H1 (cell line): Measurements from ENCODE around the gene CCL8. TPM values are rescaled to one million over a fixed set of nuclear protein-coding genes. Genes with fewer than 3 reads are reported as not detected.

Experiments used
- CTCF ChIA-PET: fragments of 300-600 bp; sonication (Branson Sonifier 250); formaldehyde crosslinking; loops from one replicate; lab custom pipeline; 2021; ENCODE audit not compliant: partially characterized antibody; lab: Charles Lee
- POLR2A ChIA-PET: fragments of 300-600 bp; sonication (Branson Sonifier 250); formaldehyde crosslinking; loops from one replicate; lab custom pipeline; 2021; ENCODE audit warnings: inconsistent platforms; ENCODE audit not compliant: partially characterized antibody; lab: Charles Lee
- DNase-seq, 2 experiments: peaks; one replicate each; pipeline versions ENCODE4 v3.0.0 to v3.0.0-alpha.2; 2010 to 2022; ENCODE audit warnings: low spot score in 2 of 2, low read depth in 1 of 2, mixed read lengths in 1 of 2
- FAIRE-seq: peaks from 2 replicates; lab custom pipeline; 2011; peaks lifted over from hg19 to GRCh38; lab: Jason Lieb, UNC
- H2AFZ ChIP-seq: 2 replicates; pipeline ENCODE4 v1.8.1; 2012; ENCODE audit warnings: low read length, inconsistent platforms
- H2AK5ac ChIP-seq: 2 replicates; pipeline ENCODE4 v1.6.1; 2013; ENCODE audit warnings: low read depth, low read length
- H2BK120ac ChIP-seq: replicated peaks from 2 replicates; pipeline ENCODE3; 2013; ENCODE audit warnings: low read depth, low read length, inconsistent platforms
- H2BK12ac ChIP-seq: 2 replicates; pipeline ENCODE4 v1.6.1; 2013; ENCODE audit warnings: low read depth, low read length
- H2BK15ac ChIP-seq: 2 replicates; pipeline ENCODE4 v1.6.1; 2013; ENCODE audit warnings: low read length
- H2BK20ac ChIP-seq: 2 replicates; pipeline ENCODE4 v1.6.1; 2013; ENCODE audit warnings: low read length
- H2BK5ac ChIP-seq: 2 replicates; pipeline ENCODE4 v1.6.1; 2013; ENCODE audit warnings: low read depth, low read length
- H3K14ac ChIP-seq: 2 replicates; pipeline ENCODE4 v1.6.1; 2013; ENCODE audit warnings: inconsistent platforms; ENCODE audit not compliant: insufficient read length
- H3K18ac ChIP-seq: 2 replicates; pipeline ENCODE4 v1.6.1; 2013; ENCODE audit warnings: low read length; ENCODE audit errors: extremely low read depth
- H3K23ac ChIP-seq: 2 replicates; pipeline ENCODE4 v1.6.1; 2013; ENCODE audit warnings: inconsistent platforms; ENCODE audit not compliant: insufficient read length
- H3K23me2 ChIP-seq: 2 replicates; pipeline ENCODE4 v1.6.1; 2013; ENCODE audit warnings: low read depth, low read length
- H3K27ac ChIP-seq: 2 replicates; pipeline ENCODE4 v1.6.1; 2011; ENCODE audit warnings: low read depth, low read length, inconsistent platforms
- H3K27me3 ChIP-seq, 4 experiments: replicated peaks in 1 of 4; 1 replicate in 1 of 4; 2 replicates in 3 of 4; pipeline versions ENCODE4 v1.6.1 to v1.8.1; 2011 to 2013; ENCODE audit warnings: low read length in 3 of 4, mild to moderate bottlenecking in 3 of 4, inconsistent platforms in 2 of 4, mixed read lengths in 2 of 4, moderate library complexity in 1 of 4; ENCODE audit not compliant: control insufficient read depth in 3 of 4, insufficient read depth in 3 of 4; ENCODE audit errors: extremely low read depth in 1 of 4
- H3K36me3 ChIP-seq, 4 experiments: 2 replicates each; pipeline versions ENCODE4 v1.6.1 to v1.8.1; 2011 to 2013; ENCODE audit warnings: mild to moderate bottlenecking in 4 of 4, low read length in 3 of 4, moderate library complexity in 2 of 4, control low read depth in 1 of 4, inconsistent platforms in 1 of 4; ENCODE audit not compliant: insufficient read depth in 4 of 4, control insufficient read depth in 2 of 4
- H3K4ac ChIP-seq: replicated peaks from 2 replicates; pipeline ENCODE3; 2013; ENCODE audit warnings: low read length, low read depth, mixed read lengths, inconsistent platforms; ENCODE audit not compliant: insufficient read length
- H3K4me1 ChIP-seq, 4 experiments: replicated peaks in 1 of 4; 1 replicate in 1 of 4; 2 replicates in 3 of 4; pipeline versions ENCODE4 v1.6.1 to v1.8.1; 2011 to 2013; ENCODE audit warnings: low read length in 3 of 4, inconsistent platforms in 2 of 4, mixed read lengths in 1 of 4; ENCODE audit not compliant: insufficient read depth in 4 of 4, control insufficient read depth in 3 of 4
- H3K4me2 ChIP-seq, 2 experiments: 2 replicates each; pipeline versions ENCODE4 v1.6.1 to v1.8.1; 2011 to 2013; ENCODE audit warnings: low read depth in 2 of 2, low read length in 2 of 2, control low read depth in 1 of 2, inconsistent platforms in 1 of 2, mild to moderate bottlenecking in 1 of 2; ENCODE audit not compliant: insufficient read depth in 1 of 2
- H3K4me3 ChIP-seq, 4 experiments: fragments of 200-600, 300-600 bp in 1 of 4; sonication (generic), shearing (Covaris generic), sonication (Bioruptor Twin) in 1 of 4; 2 replicates each; pipeline versions ENCODE4 v1.5.1 to v1.8.1; 2011 to 2016; ENCODE audit warnings: low read length in 4 of 4, low read depth in 3 of 4, control low read depth in 2 of 4, inconsistent platforms in 2 of 4, mild to moderate bottlenecking in 2 of 4, mixed read lengths in 1 of 4, moderate library complexity in 1 of 4; ENCODE audit not compliant: insufficient read depth in 2 of 4; ENCODE audit errors: extremely low read depth in 1 of 4
- H3K56ac ChIP-seq: replicated peaks from 2 replicates; pipeline ENCODE3; 2013; ENCODE audit warnings: low read depth, mild to moderate bottlenecking, mixed read lengths, low read length, inconsistent platforms; ENCODE audit not compliant: insufficient read length
- H3K79me1 ChIP-seq: 2 replicates; pipeline ENCODE4 v1.6.1; 2013; ENCODE audit warnings: low read depth, low read length, control low read depth
- H3K79me2 ChIP-seq, 2 experiments: 2 replicates each; pipeline versions ENCODE4 v1.6.1 to v1.8.1; 2012 to 2013; ENCODE audit warnings: low read length in 2 of 2, mild to moderate bottlenecking in 2 of 2, inconsistent platforms in 1 of 2; ENCODE audit not compliant: insufficient read depth in 2 of 2, control insufficient read depth in 1 of 2
- H3K9ac ChIP-seq, 4 experiments: replicated peaks in 1 of 4; 1 replicate in 1 of 4; 2 replicates in 3 of 4; pipeline versions ENCODE4 v1.6.1 to v1.8.1; 2011 to 2013; ENCODE audit warnings: low read depth in 3 of 4, low read length in 3 of 4, control low read depth in 2 of 4, mild to moderate bottlenecking in 2 of 4, moderate library complexity in 2 of 4, inconsistent platforms in 1 of 4; ENCODE audit errors: extremely low read depth in 1 of 4
- H3K9me3 ChIP-seq, 2 experiments: 2 replicates each; pipeline versions ENCODE4 v1.6.1 to v1.8.1; 2012 to 2013; ENCODE audit warnings: mild to moderate bottlenecking in 2 of 2, moderate library complexity in 2 of 2, control low read depth in 1 of 2, inconsistent platforms in 1 of 2, low read depth in 1 of 2, low read length in 1 of 2, mixed read lengths in 1 of 2; ENCODE audit not compliant: insufficient read depth in 2 of 2
- H4K20me1 ChIP-seq, 2 experiments: replicated peaks in 1 of 2; 2 replicates each; pipeline versions ENCODE3 to v1.8.1; 2011 to 2013; ENCODE audit warnings: inconsistent platforms in 2 of 2, low read length in 2 of 2, mild to moderate bottlenecking in 1 of 2; ENCODE audit not compliant: insufficient read depth in 2 of 2, control insufficient read depth in 1 of 2
- H4K5ac ChIP-seq: 2 replicates; pipeline ENCODE4 v1.6.1; 2013; ENCODE audit warnings: low read length, low read depth, mixed read lengths, inconsistent platforms; ENCODE audit not compliant: insufficient read length
- H4K8ac ChIP-seq: 2 replicates; pipeline ENCODE4 v1.8.0; 2013; ENCODE audit warnings: mild to moderate bottlenecking, moderate library complexity, low read length, inconsistent platforms; ENCODE audit not compliant: insufficient read depth; ENCODE audit errors: extremely low read depth
- H4K91ac ChIP-seq: replicated peaks from 2 replicates; pipeline ENCODE3; 2013; ENCODE audit warnings: low read length, mixed read lengths, inconsistent platforms; ENCODE audit not compliant: insufficient read length
- RXRA ChIP-seq: IDR thresholded peaks from 2 replicates; pipeline ENCODE4 v1.6.1; 2011; ENCODE audit warnings: low read depth, mild to moderate bottlenecking, low read length, moderate library complexity; ENCODE audit not compliant: insufficient read depth
- SIN3A ChIP-seq, 2 experiments: IDR thresholded peaks in 1 of 2; conservative IDR thresholded peaks in 1 of 2; 2 replicates each; pipeline ENCODE4 v1.6.1; 2011 to 2012; ENCODE audit warnings: low read length in 2 of 2, improper control_type of control experiment in 1 of 2, low read depth in 1 of 2, mild to moderate bottlenecking in 1 of 2
- TAF7 ChIP-seq: optimal IDR thresholded peaks from 2 replicates; pipeline ENCODE3; 2011; ENCODE audit warnings: low read depth, mild to moderate bottlenecking, inconsistent platforms, low read length, moderate library complexity, borderline replicate concordance
- WGBS, 2 experiments: shearing (Covaris generic) in 1 of 2; methylation state at CpG; one replicate each; pipeline versions ENCODE4 v1.1.6 to v1.1.7; 2013 to 2015; ENCODE audit warnings: low lambda C conversion rate in 2 of 2, mixed read lengths in 2 of 2, inconsistent platforms in 1 of 2, low coverage in 1 of 2, missing lambda C conversion rate in 1 of 2; ENCODE audit not compliant: insufficient replicate concordance in 2 of 2, insufficient coverage in 1 of 2, insufficient read length in 1 of 2; ENCODE audit errors: extremely low coverage in 1 of 2, missing lambda C conversion rate in 1 of 2; 5-methylcytosine and 5-hydroxymethylcytosine counted together
- polyA plus RNA-seq, 7 experiments: library from polyadenylated mRNA; depleted of rRNA in 3 of 7; stranded (reverse) in 5 of 7; unstranded in 2 of 7; fragments of >200 nt in 5 of 7; fragments of 200-250 nt in 2 of 7; gene quantifications; 1 replicate in 5 of 7; 2 replicates in 1 of 7; 4 replicates in 1 of 7; pipeline versions ENCODE4 v1.2.1 to v1.2.3, GENCODE V29; 2011 to 2013; ENCODE audit warnings: missing spikeins in 2 of 7, mixed read lengths in 2 of 7
- total RNA-seq: library from RNA; stranded (reverse); fragmentation: NEBNext Ultra II Directional; extraction: Animal tissue kit (Norgen Biotek cat#: 25700); gene quantifications from 2 replicates; pipeline ENCODE4 v1.2.1, GENCODE V29; 2021

CCL8 gene
- total and polyA plus RNA-seq, 2 of the 8 experiments (the other 6 are each of a cell fraction or from before 2014, with no cell fraction given): not detected

GRCh38 chr17:34299956-34300577 is 19.2 kb upstream of the CCL8 start:
- Histone ChIP-seq H3K9me3 (no peaks in the 10 kb centered on the region), H4K91ac (no peak overlapping the region), H4K20me1 (no peaks in the 10 kb centered on the region), H3K27ac (no peak overlapping the region), H2BK15ac (no peak overlapping the region), H4K8ac (no peak overlapping the region), H3K4me2 (no peak overlapping the region), H2BK5ac (no peak overlapping the region), H3K79me2 (no peaks in the 10 kb centered on the region), H3K56ac (no peak overlapping the region), H3K36me3 (no peaks in the 10 kb centered on the region), H2BK12ac (no peak overlapping the region), H2BK120ac (no peak overlapping the region), H3K18ac (no peak overlapping the region), H3K14ac (no peak overlapping the region), H4K5ac (no peak overlapping the region), H3K27me3 (peaks cover 0 to 6% (median 4%) of the 10 kb centered on the region in 4 experiments; a peak in 4 of 7 replicates), H3K4me3 (no peak overlapping the region)
- POLR2A ChIA-PET: no interaction called here
- 94% methylated on average over 3 of the region's 3 CpGs; no CpG with 5 or more reads in 1 of the 2 experiments for WGBS, 2 experiments
- no peak for FAIRE-seq
- TF ChIP-seq TAF7 (no peak), SIN3A (conservative IDR thresholded peaks at IDR 0.05 in 1 of 2, IDR thresholded peaks at IDR 0.05 in 1 of 2; ENCODE audit: low read depth in 1 of 2, low read length in 2 of 2) (no peak), RXRA (no peak)
- TF ChIP-seq, all 59 proteins: peak for 0
- H2AFZ ChIP-seq: no peak overlapping the region
- CTCF ChIA-PET: interaction anchor here (1.1 to 13.3 kb wide), 5 partner anchors 22 to 97 kb away, joined by 3 to 210 read pairs (median 3); partner anchors contain the start of genes CCL1 and CCL13
- H2BK20ac ChIP-seq: no peak overlapping the region
- no peak overlapping the region for H3K9ac ChIP-seq
- no peak overlapping the region for H3K23ac ChIP-seq
- H3K23me2 ChIP-seq: no peaks in the 10 kb centered on the region
- no peak overlapping the region for H2AK5ac ChIP-seq
- H3K4ac ChIP-seq: no peak overlapping the region
- H3K79me1 ChIP-seq: no peaks in the 10 kb centered on the region
- H3K4me1 ChIP-seq: no peaks in the 10 kb centered on the region
- no peak for DNase-seq
